Activated naive CD4-positive, alpha-beta T cell treated with anti-CD3 and anti-CD28 coated beads, Interleukin-2, amount 50 U/mL, for 72 hours (primary cell): Measurements from ENCODE around the gene FLOT1. TPM values are rescaled to one million over a fixed set of nuclear protein-coding genes. Genes with fewer than 3 reads are reported as not detected.

Source experiments
- ATAC-seq, 2 donors: fragments of 150-1000 bp; cut with Tn5 transposase; 2 replicates each; pipeline ENCODE4 v1.10.0; 2021; ENCODE audit warnings: mild to moderate bottlenecking in 2 of 2, moderate library complexity in 2 of 2
- DNase-seq, 2 donors: peaks; one replicate each; pipeline ENCODE4 v3.0.0; 2021 to 2022; ENCODE audit warnings: low spot score in 2 of 2
- H3K27ac Mint-ChIP-seq, 2 donors: one replicate each; pipeline ENCODE4 v1.8.0; 2022; ENCODE audit warnings: mild to moderate bottlenecking in 2 of 2, mixed read lengths in 2 of 2
- H3K36me3 Mint-ChIP-seq, 2 donors: one replicate each; pipeline ENCODE4 v1.8.0; 2022; ENCODE audit warnings: mixed read lengths in 2 of 2
- H3K9me3 Mint-ChIP-seq, 2 donors: one replicate each; pipeline ENCODE4 v1.8.0; 2022; ENCODE audit warnings: mixed read lengths in 2 of 2
- total RNA-seq, 2 donors: library from RNA; stranded (reverse); gene quantifications; one replicate each; pipeline ENCODE4 v1.2.3, GENCODE V29; 2022

The FLOT1 gene
- total RNA-seq, 2 donors from 2014 or later, result 194 to 219 TPM

DNA sequence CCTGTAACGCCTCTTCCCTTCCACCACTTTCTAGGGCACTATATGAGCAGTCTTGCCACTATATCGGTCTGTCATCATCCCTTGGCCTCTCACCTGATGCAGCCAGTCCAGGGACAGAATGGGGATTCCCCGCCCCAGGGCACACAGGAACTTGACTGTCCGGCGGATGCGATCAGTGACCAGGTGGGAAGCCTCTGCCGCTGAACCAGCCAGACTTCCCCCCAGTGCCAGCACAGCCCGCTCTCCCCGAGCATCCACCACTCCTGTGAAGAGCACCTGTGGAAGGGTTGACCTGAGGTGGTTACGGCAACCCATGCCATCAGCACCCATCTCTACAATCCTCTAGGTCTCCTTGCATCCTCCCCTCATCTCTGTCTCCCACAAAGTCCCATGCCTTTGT lies 39.5 kb downstream of the FLOT1 start:
- DNase-seq (no peak), ATAC-seq (no peak)
- peaks cover 12 to 27% of the 10 kb centered on the region in 2 donors for H3K36me3 Mint-ChIP-seq
- no peaks in the 10 kb centered on the region for H3K9me3 Mint-ChIP-seq
- H3K27ac Mint-ChIP-seq, result peak overlapping the region in 1 of 2 donors; percentile 65

DNA sequence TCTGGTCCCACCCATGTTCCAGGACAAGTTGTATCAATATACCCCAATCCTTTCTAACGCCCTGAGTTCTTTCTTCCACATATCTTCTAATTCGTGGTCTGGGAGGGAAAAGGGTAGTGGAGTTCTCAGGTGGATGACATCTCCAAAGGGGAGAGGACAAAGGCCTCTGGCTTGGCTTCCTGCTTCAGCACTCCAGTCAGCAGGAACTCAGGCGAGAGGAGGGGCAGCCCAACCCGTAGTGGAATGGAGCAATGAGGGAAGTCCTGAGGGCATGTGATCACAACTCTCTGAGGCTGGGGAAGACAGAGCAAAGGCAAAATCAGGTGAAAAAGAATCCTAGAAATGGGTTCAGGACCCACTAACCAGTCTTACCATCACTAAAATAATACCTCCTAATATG lies 42.1 kb downstream of the FLOT1 start:
- no peak for DNase-seq
- Mint-ChIP-seq H3K9me3 (no peaks in the 10 kb centered on the region), H3K27ac (no peak overlapping the region), H3K36me3 (peaks cover 9 to 22% of the 10 kb centered on the region in 2 donors)
- ATAC-seq, result no peak

DNA sequence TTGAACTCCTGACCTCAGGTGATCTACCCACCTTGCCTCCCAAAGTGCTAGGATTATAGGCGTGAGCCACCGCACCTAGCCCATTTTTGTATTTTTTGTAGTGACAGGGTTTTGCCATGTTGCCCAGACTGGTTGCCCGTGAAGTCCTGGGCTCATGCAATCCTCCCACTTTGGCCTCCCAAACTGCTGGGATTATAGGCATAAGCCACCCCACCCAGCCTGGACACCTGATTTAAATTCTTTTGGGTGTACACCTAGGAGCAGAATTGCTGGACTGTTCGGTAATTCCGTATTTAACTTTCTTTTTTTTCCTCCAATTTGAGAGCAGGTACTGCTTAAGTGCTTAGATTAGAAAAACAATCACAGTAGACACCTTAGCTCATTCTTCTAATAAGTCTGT lies 46.1 kb downstream of the FLOT1 start:
- H3K9me3 Mint-ChIP-seq, result no peaks in the 10 kb centered on the region
- no peak for DNase-seq
- no peaks in the 10 kb centered on the region for H3K36me3 Mint-ChIP-seq
- no peak overlapping the region for H3K27ac Mint-ChIP-seq
- no peak for ATAC-seq

DNA sequence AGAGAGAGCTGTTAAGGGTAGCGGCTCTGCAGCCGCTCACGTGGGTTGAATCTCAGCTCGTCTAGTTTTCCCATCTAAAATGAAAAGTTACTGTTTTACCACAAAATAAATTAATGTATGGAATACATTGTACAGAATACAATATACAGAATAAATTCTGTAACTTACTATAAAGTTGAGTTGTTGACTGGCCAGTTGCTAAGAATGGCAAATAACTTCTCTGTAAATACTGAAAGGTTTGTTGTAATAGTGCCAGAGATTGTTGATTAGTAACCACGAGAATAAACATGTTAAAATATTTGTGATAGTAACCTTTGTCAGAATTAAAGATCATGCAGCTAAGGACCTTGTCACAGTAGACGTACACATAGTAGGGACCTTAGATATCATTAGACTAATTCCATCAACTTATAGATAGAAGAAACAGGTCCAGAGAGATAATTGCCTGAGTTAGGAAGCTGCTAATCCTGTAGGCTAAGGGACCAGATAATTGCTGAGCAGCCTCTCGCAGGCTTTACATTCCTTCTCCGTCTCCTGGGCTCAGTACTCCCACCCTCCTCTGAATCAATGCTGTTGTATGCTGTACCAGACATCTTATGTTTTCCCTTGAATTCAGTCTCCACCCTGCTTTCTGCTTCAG lies 51.2 kb downstream of the FLOT1 start:
- H3K9me3 Mint-ChIP-seq, result no peaks in the 10 kb centered on the region
- peaks cover 11 to 17% of the 10 kb centered on the region in 2 donors for H3K36me3 Mint-ChIP-seq
- DNase-seq (no peak), ATAC-seq (no peak)
- H3K27ac Mint-ChIP-seq, result peak overlapping the region; percentile 68 to 79

DNA sequence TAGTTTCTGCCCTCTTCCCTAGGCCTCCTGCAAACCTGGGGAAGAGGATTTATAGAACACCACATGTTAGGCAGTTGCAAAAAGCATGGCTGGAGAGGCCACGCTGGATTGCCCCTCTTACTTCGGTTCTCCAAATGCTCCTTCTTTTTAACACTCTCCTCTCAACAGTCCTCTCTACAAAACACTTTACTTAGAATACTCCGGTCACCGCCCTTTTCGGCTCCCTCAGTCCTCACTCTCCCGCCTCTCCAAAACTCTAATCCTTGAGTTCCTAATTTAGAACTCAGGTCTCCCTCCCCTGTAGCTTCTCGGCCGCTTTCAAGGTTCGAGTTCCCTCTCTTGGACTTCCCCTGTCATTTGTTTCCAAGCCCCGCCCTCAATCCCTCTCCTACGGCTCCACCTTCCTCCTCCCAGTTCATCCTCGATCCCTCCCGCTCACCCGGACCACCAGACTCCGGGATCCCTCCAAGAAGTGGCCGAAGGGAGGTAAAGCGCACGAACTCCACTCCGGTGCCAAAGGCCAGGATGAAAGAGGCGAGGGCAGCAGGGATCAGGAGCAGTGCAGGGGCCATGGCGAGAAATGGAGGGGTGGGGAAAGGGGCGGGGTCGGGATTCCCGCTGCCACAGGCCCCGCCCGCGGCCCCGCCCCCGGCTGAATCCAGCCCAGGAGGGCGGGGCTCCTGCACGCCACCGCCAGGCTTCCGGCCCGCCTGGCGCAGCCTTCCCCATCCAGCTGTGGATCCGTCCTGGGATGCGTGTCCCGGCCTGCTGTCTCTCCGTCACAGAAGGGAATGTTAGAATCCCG lies 51.9 kb downstream of the FLOT1 start, which contains the start of gene NRM:
Gene NRM (minus strand): TSS at position 582 of the 805 bp plus-strand sequence. CDS start 10 bp downstream, at position 572.
- ATAC-seq (peak; percentile 44 to 53), DNase-seq (peak; percentile 82 to 83)
- Mint-ChIP-seq H3K9me3 (no peaks in the 10 kb centered on the region), H3K36me3 (peaks cover 19 to 24% of the 10 kb centered on the region in 2 donors), H3K27ac (peak within 1 kb of the TSS; percentile 79 to 94)

DNA sequence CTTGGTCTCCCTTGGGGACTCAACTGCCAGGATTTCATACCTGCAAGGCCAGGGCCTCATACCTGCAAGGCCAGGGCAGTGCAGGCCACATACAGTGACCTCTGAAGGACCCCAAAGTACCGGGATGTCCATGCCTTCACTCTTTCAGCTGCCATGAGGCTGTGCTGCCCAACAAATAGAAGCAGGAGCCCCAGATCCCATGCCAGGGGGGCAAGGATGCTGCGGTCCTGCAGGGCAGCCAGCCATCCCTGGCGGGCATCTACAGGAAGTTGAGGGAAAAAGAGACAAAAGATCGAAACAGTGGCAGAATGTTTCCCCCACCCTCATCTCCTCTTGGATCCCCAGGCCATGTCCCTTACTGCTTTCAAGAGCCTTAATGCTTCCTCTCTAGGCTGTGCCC lies 52.5 kb downstream of the FLOT1 start:
- DNase-seq, result no peak
- Mint-ChIP-seq H3K9me3 (no peaks in the 10 kb centered on the region), H3K27ac (peak overlapping the region; percentile 79 to 94), H3K36me3 (peaks cover 25 to 30% of the 10 kb centered on the region in 2 donors)
- no peak for ATAC-seq

DNA sequence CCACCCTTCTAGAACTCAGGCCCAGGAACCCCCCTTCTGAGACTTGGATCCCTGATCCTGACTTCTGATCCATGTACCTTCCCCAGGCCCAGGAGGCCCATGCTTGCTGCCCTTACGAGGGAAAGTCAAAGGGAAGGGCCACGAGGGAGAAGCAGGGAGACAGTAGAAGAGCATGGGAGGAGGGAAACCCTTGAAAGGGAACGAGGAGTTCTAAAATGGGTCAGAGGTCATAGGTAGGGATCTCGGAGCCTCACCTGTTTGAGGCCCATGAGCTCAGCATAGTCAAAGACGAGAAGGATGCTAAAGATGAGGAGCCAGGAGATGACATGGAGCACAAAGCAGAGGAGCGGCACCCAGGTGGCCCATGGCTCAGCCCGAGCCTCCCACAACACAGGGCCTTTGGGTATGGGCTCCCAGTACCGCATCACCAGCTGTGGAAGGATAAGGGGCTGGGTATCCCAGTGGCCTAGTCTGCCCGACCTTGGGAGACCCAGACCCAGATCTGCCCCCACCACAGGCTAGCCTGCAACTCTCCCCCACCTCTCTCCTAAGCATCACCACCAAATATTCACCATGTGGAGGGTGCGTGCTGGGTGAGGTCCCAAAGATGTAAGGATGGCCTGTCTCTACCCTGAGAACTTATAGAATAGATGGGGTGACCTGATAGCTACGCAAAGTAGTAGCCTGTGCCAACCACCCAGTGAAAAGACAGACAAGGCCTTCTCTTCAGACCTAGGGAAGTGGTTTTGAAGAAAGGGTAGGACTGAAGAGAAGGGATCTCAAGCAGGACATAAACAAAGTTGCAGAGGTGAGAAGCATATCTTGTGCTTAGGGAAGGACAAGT lies 53.2 kb downstream of the FLOT1 start:
- peaks cover 31 to 38% of the 10 kb centered on the region in 2 donors for H3K36me3 Mint-ChIP-seq
- no peak overlapping the region for H3K27ac Mint-ChIP-seq
- DNase-seq (no peak), ATAC-seq (no peak)
- H3K9me3 Mint-ChIP-seq, result no peaks in the 10 kb centered on the region

DNA sequence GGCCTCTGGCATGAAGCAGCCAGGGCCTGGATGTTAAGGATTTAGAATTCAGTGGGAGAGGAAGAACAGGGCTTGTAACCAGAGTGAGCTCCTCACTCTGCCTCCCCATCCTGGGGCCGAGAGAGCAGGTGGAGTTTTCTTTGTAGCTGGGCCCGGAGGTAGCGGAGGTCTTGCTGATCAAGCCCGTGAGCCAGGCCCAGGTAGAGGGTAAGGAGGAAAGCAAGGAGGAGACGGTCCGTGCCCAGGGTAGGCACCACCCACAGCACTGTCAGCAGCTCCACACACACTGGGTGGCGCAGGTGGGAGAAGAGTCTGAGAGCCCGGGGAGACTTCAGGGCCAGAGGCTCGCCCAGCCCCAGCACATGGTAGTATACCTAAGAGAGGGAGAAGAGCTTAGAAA lies 53.9 kb downstream of the FLOT1 start:
- ATAC-seq (no peak), DNase-seq (no peak)
- Mint-ChIP-seq H3K27ac (peak overlapping the region; percentile 87 to 97), H3K36me3 (peaks cover 38 to 44% of the 10 kb centered on the region in 2 donors), H3K9me3 (no peaks in the 10 kb centered on the region)

DNA sequence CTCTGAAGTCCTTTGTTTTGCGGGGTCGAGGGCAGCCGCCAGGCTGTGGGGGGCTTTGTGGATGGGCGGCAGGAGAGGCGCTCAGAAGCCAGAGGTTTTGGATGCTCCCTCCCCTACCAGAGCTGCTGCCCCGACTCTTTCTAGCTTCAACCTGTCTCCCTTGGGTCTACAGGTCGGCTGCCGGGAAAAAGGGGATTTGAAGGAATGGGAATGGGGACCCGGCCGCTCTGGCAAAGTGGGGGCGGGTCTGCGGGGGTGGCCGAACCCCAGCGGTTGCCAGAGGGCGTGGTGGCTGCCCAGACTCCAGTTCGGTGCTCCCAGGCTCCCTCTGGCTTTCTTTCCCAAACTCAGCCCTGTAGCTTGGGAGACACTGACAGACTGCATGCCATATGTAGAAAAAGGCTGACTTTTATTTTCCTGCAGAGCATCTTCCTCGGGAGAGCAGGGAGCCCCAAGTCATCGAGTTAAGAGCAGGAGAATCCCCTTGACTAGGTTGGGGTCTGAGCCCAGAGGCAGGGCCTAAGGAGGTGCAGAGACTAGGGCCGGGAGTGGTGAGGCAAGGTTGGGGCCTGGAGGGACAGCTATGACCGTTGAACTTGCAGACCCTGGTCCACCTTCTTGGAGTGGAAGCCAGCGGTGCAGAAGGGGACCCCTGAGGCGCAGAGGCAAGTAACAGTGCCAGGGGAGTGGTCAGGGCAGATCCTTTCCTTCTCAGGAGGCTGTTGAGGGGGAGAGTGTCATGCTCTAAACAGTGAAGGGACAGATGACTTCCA lies 54.6 kb downstream of the FLOT1 start:
- H3K9me3 Mint-ChIP-seq, result no peaks in the 10 kb centered on the region
- peak overlapping the region; percentile 90 to 97 for H3K27ac Mint-ChIP-seq
- DNase-seq (no peak), ATAC-seq (no peak)
- peaks cover 45 to 51% of the 10 kb centered on the region in 2 donors for H3K36me3 Mint-ChIP-seq

DNA sequence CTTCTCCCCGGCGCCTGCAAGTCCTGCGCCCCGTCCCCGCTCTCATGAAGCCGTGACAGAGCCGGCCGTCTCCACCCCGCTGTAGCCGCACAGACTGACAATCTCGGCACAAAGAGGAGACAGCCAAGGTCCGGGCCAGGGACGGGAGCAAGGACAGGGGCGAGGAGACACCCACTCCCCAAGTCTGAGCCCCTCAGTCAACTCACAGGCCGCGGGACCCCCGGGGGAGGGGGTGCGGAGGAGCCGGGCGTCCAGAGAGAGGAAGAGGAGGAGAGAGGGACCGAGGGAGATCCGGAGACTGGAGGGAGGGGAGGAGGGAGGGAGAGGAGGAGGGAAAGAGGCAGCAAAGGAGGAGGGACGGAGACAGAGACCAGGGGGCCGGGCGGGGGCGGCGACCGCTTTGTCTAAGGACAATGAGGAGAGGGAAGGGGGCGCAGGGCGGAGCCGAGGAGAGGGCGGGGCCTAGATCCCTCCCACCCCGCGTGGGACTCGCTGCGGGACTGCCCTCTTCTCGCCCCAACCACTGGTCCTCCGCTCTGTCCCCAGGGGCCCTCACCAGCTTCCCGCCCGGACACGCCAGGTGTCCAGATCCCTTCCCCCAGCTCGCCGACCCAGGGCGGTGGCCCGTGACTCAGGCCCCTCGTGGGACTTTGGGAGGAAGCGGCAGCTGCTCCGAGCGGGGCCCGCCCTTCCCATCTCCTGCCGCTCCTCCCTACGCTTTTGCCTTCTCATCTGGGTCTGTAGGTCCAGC lies 55.4 kb downstream of the FLOT1 start:
- H3K9me3 Mint-ChIP-seq, result no peaks in the 10 kb centered on the region
- peak; percentile 84 to 88 for DNase-seq
- peak overlapping the region; percentile 90 to 97 for H3K27ac Mint-ChIP-seq
- peaks cover 53 to 59% of the 10 kb centered on the region in 2 donors for H3K36me3 Mint-ChIP-seq
- ATAC-seq, result peak; percentile 49 to 59

DNA sequence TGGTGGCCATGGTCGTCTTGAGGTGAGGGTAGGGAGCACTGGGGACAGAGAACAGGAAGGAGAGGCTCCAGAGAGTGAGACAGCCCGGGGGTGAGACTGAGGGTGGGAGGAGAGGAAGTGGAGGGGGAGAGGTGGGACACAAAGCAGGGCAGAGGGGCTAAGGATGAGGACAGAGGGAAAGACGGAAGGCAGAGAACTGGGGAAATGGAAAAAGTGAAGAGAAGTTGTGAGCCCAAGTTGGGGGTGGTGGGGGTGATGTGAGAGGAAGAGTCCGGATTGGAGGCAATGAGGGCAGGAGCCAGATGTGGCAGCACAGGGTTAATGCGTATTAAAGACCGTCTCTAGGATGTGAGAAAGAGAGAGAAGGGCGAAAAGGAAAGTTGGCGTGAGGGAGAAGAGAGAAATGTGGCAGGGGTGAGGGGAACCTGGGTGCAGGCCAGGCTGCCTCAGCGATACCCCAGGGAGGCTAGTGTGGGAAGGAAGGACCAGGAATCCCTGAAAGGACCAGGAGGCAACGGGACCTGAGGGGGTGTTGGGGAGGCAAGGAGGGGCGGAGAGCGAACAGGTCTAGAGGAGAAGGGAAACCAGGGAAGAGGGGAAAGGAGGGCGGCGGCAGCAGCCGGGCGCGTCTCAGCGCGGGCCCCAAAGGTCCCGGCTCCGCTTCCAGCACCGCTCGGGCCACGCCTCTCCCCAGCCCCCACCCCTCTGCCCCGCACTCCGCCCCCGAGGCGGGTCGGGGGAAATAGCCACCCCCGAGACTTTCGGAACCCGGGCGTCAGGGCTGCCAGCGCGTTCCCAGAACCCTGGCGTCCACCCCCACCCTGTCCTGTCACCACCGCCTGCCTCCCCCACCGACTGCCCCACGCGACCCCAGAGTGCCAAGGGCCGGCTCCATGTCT lies 56.2 kb downstream of the FLOT1 start, which contains the start of gene PPP1R18:
Gene PPP1R18 (minus strand): TSS at position 637 of the 899 bp plus-strand sequence. CDS start 627 bp downstream, at position 10.
- no peaks in the 10 kb centered on the region for H3K9me3 Mint-ChIP-seq
- DNase-seq (peak; percentile 80 to 85), ATAC-seq (peak; percentile 45 to 55)
- H3K27ac Mint-ChIP-seq, result peak within 1 kb of the TSS; percentile 90 to 97
- peaks cover 61 to 67% of the 10 kb centered on the region in 2 donors for H3K36me3 Mint-ChIP-seq

DNA sequence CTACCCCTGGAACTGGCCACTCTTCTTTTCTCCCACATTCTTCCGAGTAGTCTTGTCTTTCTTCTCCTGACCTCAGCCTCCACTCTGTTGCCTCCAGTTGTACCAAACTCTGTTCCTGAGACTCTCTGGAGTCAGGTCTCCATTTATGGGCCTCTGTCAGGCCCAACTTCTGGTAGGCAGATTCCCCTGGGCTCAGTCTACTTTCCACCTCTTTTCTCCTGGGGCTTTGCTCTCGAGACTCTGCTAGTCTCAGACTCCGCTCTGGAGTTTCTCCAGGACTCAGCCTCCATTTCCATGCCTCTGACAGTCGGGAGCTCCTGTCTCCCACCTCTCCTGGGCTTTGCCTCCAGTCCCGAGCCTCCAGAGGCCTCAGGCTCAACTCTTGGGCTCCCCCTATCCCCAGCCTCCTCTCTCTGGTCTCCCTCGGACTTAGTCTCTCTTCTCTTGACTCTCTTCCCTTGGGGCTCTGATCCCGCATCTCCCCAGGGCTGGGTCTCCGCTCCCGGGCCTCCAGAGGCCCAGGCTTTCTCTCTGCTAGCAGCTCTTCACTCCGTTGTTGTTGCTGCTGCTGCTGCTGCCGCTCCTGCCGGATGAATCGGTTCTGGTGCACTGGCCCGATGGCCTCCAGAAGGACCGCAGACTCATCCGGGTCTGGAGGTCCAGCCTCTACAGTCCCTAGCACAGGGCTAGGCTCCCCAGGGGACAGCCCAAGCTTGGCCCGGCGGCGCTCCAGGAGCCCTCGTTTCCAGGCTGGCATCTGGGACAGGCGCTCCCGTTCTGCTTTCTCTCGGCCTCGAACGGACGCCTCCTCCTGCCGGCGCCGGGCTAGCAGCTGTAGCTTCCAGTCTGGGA lies 57.1 kb downstream of the FLOT1 start:
- no peak for DNase-seq
- H3K27ac Mint-ChIP-seq, result peak overlapping the region; percentile 69 to 97

DNA sequence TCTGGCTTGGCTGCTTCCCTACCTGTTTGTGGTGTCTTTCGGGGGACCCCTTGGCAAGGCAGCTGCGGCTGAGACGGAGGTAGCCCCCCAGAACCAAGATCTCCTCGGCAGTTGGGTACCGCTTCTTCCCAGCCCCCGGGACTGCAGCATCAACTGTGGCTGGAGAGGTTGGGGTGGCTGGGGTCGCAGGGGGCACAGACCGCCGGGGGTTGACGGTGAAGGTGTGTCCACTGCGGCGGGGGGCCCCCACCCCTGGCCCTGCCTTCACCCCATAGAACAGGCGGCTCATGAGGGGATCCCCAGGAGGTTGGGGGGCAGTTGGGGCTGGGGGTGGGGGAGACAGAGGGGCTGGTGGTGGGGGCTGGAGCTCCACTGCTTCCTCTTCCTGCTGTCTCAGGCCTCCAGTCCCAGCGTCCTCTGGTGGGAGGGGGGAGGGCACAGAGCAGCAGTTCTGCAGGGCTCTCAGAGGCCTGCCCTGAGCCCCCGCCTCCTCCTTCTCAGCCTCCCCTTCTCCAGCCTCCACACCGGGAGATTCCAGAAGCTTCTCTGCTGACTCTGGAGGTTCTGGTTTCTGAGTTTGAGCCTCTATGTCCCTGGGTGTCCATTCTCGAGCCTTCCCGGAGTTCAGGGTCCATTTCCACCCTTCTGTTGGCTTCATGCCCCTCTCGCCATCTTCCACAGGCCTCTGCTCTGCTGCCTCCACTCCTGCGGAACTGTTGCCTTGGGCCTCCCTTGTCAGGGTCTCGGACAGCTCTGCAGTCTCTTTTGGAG lies 57.9 kb downstream of the FLOT1 start:
- no peak for ATAC-seq
- H3K36me3 Mint-ChIP-seq, result peaks cover 68 to 78% of the 10 kb centered on the region in 2 donors
- no peaks in the 10 kb centered on the region for H3K9me3 Mint-ChIP-seq
- no peak for DNase-seq
- H3K27ac Mint-ChIP-seq, result peak overlapping the region; percentile 97 to 99

More for the DNA sequence above, 57.1 kb downstream of the FLOT1 start:
- H3K36me3 Mint-ChIP-seq, result peaks cover 66 to 72% of the 10 kb centered on the region in 2 donors
- H3K9me3 Mint-ChIP-seq, result no peaks in the 10 kb centered on the region
- no peak for ATAC-seq
